HG03066 (cell line): ENCODE measurements around the gene TLL1.

Source experiments
- ATAC-seq: cut with Tn5 transposase; IDR thresholded peaks from one replicate; pipeline ENCODE4 v1.9.1; 2021; ENCODE audit warnings: low read depth; ENCODE audit not compliant: unreplicated experiment

TLL1 gene

DNA sequence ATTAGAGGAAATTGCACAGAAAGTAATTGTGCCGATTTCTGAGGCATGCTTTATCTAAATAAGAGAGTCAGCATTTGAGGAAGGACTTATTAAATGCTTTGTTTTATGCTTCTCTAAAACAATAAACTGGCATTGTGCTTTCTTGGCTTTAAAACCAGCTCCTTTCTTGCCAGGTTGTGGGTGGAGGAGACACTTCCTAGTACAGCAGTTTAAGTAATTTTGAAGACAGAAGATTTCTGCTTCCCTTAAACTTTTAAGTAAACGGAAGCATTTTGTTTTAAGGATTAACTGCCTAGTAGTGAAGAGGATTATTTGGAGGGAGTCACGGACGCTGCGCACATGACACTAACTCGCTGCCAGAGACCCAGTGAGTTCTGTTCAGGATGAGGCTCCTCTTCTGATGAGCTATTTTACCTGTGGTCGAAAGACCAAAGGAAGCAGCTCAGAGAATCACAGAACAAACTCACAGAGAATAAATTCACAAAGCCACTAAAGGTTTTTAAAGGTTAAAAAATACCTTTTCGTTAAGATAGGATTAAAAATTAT is 169.5 kb downstream of the TLL1 start:
- ATAC-seq, result no peak

DNA sequence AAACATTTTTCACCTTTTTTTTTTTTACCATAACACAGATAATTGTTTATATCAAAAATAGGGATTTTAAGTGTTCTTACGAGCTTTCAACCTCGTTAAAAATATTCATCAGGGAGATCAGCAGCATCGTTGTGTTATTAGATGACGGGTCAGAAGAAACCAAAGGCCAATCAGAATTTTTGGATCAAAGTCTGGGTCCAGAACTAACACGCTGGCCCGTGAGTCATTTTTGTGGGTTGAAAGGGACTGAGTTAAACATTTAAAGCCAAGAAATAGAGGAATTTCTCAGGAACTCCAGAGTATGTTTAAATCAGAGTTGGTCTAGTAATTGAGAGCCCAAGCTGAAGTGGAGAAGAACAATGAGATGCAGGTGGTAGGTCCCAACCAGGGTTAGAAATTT is 170.8 kb downstream of the TLL1 start:
- ATAC-seq, result no peak

DNA sequence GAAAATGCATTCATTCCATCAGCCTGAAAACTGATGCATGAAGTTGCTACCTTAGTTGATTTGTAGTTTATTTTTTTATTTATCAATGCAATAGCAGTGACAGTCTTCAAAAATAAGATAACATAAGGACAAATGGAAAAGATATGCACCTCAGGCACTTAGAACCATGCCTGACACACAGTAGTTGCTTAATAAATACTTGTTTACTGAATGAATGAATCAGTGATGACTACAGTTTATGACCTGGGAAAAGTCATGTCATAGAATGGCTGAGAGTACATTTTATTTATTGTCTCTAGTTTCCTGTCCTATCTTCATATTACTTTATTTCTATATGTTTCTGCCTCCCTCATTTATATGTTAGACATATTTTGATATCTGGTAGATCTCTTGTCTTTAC is 171.8 kb downstream of the TLL1 start:
- no peak for ATAC-seq

DNA sequence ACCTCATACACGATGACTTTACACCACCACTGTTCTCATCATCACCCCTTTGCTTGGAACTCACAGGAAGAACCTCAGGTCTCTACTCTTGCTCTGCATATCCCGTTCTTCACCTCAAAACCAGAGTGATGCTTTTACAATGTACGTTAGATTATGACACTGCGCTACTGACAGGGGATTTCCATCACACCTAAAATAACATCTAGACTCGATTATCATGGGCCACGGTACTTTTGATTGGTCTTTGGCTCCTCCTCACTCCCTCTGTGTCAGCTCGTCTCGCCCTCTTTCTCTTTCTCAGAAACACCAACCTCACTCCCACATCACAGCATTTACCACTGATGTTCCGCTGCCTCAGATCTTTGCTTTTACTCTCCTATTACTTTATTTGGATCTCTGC is 172.4 kb downstream of the TLL1 start:
- ATAC-seq, result no peak

DNA sequence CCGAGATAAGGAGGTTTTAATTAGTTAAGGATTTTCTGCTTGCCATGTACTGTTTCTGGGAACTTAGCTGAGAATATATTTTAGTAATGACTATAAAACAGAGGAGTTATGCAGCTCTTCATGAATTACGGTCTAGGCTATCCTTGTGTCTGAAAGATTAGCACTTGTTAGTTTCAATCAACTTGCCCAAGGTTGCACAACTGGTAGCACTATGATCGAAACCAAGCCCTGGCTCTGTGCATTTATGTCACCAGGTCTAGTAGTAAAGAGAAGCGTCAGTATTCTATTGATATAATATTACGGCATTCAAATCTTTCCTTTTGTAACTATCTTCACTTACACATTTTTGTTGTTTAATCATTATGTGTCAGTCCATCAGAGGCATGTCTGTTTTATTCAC is 176.0 kb downstream of the TLL1 start:
- no peak for ATAC-seq

DNA sequence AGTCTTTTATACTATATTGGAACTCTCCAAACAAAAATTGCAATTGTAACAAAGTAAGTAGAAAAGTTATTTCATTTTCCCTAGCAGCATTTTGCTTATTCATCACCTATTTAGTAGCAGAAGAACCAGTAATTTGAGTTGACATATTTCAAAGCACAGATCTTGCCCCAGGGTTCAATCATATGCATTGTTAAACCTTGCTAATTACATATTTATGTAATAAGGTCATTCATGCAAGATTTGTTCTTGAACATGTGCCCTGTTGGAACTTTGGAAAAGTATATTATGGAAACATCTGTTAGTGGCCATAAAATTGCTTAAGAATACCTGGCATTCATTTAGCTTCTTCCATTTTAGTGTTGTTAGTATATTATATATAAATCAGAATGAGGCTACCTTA is 191.7 kb downstream of the TLL1 start:
- no peak for ATAC-seq

DNA sequence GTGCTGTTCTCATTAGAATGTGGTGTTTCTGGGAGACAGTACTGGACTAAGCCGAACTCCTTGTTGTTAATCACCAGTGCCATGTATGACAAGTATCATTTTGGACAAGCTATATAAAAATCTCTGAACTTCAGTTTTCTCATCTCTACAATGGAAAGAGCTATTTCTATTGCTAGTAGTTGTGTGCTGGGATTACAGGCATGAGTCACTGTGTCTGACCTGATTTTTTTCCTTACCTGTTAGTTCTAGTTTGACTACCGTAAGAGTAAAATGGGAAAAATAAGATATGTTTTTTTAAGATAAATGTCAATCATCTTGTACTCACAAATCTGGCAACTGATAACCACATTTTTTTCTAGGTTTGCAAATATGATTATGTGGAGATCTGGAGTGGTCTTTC is 192.3 kb downstream of the TLL1 start:
- no peak for ATAC-seq

DNA sequence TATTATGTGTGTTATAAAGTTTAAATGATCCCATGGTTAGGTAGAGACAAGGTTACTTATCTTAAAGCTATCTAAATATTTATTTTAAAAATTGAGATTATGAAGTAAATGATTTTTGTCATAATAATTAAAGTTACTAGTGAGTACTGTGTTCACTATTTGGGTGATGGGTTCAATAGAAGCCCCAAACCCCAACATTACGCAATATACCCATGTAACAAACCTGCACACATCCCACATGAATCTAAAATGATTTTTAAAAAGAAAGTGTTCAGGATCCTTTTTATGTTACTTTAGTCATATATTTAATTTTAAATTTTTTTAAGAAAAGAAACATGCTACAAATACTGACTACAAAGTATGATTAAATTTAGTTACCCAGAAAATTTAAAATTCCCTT is 193.9 kb downstream of the TLL1 start:
- ATAC-seq, result no peak

DNA sequence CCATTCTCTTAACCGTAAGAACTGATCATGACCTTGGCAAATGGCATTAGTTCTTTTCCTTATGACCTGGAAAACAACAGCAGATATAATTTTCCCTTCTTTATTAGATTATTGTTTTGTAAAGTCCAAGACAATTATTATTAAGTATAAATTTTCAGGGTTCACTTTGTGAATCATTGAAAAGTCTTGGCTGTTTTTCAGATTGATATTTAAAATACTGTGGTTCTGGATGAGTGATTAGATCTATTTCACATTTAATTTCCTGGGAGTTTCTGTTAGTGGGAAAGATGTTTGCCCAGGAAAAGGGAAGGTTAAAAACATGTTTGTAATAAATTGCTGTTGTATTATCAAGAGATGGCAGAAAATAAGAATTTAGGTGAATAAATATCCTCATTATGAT is 194.9 kb downstream of the TLL1 start:
- ATAC-seq, result no peak

DNA sequence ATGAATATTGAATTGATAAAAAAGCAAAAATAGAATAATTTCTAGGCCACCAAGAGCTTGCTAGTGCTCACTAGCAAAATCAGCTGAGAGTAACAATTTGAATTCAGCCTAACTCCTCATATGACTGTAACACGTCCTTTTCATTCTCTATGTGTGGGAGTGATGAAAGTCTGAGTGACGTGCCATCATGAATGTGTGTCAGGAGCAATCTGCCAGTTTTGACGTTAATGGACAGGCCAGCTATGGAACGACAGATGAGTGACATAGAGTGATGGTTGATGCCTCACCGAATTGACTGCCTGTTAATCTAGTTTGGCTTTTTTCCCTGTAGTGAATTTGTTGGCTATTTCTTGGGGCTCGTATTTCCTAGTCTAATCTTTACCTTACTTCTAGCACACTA is 200.7 kb downstream of the TLL1 start:
- no peak for ATAC-seq

DNA sequence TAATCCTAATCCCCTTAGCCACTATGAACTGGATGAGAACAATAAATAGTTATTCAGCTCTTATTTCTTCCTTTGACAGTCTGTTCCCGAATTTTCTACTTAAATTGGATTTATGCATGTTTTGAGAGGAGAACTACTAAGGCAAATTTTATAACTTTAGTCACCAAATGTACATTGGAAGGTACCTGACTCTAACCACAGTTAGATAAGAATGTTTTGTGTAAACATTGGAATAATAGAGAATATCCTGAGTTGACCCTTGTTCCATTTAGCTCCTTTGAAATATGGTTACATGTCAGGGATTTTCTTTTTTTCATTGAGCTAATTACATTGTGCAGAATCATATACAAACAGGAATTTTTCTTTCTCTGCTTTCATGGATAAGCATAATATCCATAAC is 202.6 kb downstream of the TLL1 start:
- no peak for ATAC-seq

DNA sequence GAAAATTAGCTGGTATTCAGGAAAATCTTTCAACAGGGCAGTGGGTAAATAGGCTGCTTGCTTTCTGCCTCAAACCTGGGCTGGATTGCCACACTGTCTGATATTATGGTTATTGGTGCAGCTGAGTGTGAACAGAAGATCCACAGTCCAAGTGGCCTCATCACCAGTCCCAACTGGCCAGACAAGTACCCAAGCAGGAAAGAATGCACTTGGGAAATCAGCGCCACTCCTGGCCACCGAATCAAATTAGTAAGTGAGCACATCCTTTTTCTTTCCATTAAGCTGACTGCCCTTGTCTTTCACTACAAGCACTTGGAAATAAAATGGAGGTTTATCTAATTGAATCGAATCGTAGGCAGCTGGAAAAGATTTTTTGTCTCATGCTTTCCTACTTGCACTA is 204.7 kb downstream of the TLL1 start:
- no peak for ATAC-seq

DNA sequence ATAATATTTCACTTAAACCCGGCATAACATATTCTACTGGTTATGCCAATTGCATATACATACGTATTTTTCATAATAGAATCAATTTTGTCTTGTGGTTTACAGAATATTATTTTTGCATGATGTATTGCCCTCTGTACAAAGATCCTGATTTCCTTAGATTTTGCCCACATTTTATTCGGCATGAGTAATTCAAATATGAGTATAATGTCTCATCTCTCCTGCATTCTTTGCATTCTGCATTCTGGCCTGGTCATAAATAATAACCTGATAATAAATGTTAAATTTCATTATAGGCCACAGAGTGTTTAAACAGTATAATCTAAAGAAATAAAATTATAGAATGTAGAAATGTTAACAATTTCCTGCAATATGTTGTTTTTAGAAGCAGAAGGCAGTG is 205.3 kb downstream of the TLL1 start:
- ATAC-seq, result no peak

DNA sequence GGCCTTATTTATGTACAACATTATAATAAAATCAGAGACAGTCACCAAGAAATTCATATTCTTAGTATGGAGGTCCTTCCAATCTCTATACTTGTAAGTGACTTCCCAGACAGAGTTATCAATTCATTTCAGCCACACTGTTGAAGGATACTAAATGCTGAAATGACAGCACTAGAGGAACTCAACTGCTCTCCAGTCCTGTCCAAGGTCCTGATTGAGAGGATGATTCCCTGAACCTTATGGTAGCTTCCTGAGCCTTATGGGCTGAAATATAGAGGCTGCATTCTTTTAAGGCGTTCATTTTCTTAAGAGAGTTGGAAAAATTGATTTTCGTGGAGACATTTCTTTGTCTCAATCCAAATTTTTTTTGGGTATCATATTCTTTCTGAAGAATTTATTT is 205.9 kb downstream of the TLL1 start:
- ATAC-seq, result no peak

DNA sequence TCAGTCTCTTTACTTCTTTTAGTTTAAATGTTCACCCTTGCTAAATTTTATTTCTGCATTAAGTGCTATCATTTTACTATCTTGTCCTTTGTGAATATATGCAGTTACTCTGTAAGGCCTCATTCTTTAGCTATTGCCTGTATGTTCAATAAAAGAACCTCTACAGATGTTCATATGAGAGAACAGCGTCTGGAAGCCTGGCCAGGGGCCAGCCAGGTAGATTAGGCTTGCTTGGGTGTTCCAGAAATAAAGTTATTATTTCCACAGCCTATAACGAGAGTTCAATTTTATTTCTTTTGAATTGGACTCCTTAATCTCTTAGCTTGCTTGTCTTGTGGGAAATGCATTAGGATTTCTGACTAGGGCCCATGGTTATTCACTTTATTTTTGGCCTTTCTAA is 214.5 kb downstream of the TLL1 start:
- no peak for ATAC-seq

DNA sequence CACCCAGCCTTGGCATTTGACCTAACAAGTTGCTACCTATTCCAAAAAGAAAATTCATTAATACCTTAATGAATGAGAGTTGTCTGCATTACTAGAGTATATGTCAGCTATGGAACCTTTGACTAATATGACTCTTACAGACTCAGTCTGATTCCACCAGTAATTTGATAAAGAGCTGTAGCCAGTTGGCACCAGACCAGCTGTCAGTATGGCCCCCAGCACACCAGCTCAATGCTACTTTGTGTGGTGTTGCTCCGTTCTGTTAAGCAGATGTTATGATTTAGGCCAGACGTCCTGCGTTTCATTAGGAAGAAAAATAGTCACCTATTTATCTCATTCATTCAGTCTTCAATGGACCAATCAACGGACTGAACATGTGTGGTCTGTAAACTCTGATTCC is 215.5 kb downstream of the TLL1 start:
- ATAC-seq, result no peak

DNA sequence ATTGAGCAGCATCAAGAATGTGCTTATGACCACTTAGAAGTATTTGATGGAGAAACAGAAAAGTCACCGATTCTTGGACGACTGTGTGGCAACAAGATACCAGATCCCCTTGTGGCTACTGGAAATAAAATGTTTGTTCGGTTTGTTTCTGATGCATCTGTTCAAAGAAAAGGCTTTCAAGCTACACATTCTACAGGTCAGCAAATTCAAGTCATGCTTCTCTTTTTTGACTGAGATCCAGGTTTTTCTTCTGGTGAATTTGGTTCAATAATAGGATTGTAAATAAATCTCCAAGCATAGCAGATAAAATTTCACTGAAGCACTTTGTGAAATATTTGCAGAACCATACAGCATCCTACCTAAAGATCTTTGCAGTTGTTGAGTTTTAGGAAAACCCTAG is 218.1 kb downstream of the TLL1 start:
- ATAC-seq, result no peak

DNA sequence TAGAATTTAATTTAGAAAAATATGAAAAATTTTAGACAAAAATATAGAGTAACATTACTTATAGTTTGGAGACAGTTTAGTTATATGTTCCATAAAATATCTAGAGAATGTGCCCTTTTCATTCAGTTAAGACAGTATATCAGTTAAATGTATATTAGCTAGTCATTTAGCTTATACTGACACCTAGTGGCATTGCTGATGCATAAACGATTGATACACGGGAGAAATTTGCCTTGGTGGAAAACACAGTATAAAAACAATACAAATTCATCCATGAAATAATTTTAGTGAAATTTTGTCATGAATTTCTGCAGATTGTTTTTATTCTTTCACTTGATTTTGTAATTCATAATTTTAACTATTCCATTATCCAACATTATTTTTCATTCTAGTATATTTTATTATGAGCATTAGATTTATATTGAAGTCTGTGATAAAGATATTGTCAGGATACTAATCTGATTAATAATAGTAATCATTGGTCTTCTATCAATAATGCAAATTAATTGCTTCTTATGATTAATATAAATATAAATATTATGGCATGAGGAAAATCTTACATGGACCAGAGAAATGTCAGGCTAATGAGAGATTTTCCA is 219.0 kb downstream of the TLL1 start:
- ATAC-seq, result peak; percentile 85

DNA sequence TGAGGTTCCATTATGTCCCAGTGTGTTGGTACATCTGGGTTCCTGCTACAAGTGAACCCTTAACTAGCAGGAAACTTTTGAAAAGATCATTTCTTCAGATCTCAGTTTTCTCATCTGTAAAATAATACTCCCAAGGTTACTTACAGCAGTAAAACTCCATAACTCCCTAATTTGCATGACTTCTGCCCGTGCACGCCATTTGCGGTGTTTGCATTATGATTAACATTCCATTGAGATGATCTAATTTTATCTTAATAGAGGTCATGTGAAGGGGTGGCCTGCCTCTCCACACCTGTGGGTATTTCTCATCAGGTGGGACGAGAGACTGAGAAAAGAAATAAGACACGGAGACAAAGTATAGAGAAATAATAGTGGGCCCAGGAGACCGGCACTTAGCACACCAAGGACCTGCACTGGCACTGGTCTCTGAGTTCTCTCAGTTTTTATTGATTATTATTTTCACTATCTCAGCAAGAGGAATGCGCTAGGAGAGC is 219.8 kb downstream of the TLL1 start:
- no peak for ATAC-seq

DNA sequence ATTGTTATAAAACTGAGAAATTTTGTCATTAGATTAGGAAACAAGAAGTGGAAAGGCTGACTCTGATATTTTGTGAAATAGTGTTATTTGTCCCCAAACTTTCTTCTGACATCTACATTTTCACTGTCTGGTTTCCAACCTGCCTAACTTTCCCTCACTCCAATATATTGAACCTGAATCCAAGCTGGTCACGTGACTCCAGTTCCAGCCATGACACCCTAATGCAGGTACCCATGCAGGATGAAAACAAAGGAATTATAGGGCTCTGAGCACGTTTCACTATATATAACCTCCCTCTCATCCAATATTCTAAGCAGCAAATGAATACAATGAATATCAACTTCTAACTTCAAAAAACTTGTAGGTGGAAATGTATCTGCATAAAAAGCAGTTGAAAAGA is 231.6 kb downstream of the TLL1 start:
- ATAC-seq, result no peak

DNA sequence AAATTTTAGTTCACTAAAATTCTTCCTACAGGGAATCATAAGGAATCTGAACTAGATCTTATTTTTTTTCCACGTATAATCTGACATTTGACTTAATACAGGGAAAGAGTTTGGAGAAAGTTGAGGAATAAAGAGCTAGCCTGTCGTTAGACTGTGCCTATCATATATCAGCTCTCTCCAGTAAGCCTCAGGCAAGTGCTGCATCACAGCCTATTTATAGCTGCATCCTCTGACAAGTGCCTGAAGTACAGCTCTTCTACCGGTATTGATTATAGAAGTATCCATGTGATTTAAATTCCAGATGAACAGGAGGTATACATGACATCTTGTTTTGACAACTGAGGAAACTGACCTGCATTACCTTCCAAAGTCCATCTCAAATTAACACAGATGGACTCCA is 248.9 kb downstream of the TLL1 start:
- ATAC-seq, result no peak

DNA sequence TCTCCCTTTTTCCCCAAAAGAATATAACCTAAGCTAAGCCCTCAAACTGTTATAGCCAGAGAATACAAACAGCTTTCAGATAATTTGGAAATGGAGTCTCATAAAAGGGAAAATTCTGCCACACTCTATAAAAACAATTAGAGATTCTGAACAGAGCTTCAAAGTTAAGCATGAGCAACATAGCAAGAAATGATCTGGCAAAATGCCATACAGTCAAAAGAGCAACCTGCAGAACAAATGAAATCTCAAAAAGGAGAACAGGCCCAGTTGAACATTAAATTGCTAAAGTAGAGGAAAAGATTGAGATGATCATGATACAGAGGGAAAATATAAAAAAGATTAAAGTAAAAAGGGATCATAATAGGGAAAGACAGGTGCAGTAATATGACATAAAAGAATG is 250.5 kb downstream of the TLL1 start:
- ATAC-seq, result no peak

DNA sequence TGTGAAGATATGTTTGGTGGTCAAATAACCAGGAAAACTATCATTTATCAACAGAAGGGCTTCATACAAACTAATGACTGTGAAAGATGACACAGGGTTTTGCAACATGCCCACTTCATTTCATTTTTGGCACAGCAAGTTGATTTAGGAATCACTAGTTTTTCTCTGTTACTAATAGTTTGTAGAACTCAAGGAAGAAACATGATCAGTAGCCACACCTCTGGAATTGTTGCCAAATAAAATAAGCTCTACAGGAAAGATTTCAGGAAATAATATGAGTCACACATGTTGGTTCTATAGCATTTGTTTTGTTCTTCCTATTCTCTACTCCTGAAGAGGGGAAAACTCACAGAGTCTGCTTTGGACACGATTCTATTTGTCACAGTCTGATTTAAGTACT is 255.4 kb downstream of the TLL1 start:
- ATAC-seq, result no peak
